ENCODE results near the gene LILRA1. TPM values are rescaled to one million over a fixed set of nuclear protein-coding genes. Genes with fewer than 3 reads are reported as not detected.
"Not testable (repeated sequence)": the region's sequence is repeated elsewhere in the genome, so short reads cannot be mapped to it uniquely, and the experiment has no call there.

LILRA1 gene
- total RNA-seq, 1 donor from 2014 or later, result not detected

DNA sequence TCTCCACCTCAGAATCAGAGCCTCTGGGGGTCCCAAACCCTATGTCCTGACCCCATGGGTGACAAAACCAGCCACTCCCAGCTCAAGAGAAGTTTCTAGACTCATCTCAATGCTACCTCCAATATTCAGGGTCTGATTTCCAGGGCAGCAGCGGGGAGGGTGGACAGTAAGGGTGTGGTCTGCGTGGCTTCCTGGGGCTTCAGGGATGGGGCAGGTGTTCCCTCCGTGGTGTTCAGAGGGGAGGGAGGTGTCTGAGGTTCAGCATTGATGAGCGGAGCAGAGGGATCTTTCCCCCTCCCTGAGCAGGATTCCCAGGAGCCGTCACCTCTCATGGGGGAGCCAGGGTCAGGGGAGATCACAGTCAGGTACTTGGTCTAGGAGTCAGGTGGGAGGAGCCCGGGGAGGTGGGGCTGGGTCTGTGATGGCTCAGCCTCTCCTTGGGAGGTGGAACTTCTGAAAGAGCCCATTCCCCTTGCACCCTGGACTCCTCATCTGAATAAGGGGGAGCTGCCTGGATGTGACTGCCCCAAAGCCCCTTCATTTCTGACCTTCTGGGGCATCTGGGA is 16.9 kb upstream of the LILRA1 start:
- DNase-seq (ENCODE audit: low read depth in 2 of 2), result no peak

GRCh38 chr19:54577334-54577733 is 16.1 kb upstream of the LILRA1 start:
- DNase-seq (ENCODE audit: low read depth in 2 of 2), result no peak

DNA sequence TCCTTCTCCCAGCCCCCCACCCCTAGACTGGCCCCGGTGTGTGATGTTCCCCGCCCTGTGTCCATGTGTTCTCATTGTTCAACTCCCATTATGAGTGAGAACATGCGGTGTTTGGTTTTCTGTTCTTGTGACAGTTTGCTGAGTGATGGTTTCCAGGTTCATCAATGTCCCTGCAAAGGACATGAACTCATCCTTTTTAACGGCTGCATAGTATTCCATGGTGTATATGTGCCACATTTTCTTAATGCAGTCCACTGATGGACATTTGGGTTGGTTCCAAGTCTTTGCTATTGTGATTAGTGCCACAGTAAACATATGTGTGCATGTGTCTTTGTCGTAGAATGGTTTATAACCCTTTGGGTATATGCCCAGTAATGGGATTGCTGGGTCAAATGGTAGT is 15.2 kb upstream of the LILRA1 start:
- DNase-seq (ENCODE audit: low read depth in 2 of 2), result not testable (repeated sequence)

GRCh38 chr19:54586397-54586796 is 7.0 kb upstream of the LILRA1 start:
- DNase-seq (ENCODE audit: low read depth in 2 of 2), result no peak

GRCh38 chr19:54587026-54587425 is 6.4 kb upstream of the LILRA1 start:
- DNase-seq (ENCODE audit: low read depth in 2 of 2), result no peak

DNA sequence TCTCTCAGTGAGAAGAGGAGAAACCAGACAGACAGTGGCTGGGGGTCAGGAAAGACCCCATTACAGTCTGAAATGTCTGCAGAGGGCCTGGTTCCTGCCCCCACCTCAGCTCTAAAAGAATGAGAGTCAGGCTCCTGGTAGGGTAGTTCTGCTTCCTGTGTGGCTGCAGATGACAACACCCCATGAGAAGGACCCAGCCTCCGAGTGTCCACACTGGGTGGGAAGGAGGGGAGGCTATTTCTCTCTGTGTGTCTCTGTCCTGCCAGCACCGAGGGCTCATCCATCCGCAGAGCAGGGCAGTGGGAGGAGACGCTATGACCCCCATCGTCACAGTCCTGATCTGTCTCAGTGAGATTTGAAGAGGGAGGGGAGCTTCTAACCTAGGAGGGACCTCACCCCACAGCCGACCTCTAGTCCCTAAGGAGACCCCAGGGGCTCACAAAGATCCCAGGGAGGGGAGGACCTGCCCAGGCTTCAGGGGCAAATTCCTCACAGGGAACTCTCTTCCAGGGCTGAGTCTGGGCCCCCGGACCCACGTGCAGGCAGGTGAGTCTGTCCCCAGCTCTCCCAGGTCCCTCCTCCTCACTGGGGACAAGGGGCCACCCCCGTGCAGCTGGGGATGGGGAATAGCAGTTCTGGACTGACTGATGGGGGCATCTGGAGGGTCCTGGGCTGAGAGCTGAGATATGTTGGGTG is 647 bp downstream of the LILRA1 start:
- DNase-seq (ENCODE audit: low read depth in 2 of 2), result not testable (repeated sequence)

DNA sequence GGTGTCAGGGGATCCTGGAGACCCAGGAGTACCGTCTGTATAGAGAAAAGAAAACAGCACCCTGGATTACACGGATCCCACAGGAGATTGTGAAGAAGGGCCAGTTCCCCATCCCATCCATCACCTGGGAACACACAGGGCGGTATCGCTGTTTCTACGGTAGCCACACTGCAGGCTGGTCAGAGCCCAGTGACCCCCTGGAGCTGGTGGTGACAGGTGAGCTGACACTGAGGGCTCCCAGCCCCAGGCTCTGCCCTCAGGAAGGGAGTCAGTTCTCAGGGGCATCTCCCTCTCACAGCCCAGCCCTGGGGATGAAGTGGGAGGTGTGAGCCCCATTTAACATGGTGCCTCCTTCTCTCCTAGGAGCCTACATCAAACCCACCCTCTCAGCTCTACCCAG is 1.3 kb downstream of the LILRA1 start:
- DNase-seq (ENCODE audit: low read depth in 2 of 2), result no peak

DNA sequence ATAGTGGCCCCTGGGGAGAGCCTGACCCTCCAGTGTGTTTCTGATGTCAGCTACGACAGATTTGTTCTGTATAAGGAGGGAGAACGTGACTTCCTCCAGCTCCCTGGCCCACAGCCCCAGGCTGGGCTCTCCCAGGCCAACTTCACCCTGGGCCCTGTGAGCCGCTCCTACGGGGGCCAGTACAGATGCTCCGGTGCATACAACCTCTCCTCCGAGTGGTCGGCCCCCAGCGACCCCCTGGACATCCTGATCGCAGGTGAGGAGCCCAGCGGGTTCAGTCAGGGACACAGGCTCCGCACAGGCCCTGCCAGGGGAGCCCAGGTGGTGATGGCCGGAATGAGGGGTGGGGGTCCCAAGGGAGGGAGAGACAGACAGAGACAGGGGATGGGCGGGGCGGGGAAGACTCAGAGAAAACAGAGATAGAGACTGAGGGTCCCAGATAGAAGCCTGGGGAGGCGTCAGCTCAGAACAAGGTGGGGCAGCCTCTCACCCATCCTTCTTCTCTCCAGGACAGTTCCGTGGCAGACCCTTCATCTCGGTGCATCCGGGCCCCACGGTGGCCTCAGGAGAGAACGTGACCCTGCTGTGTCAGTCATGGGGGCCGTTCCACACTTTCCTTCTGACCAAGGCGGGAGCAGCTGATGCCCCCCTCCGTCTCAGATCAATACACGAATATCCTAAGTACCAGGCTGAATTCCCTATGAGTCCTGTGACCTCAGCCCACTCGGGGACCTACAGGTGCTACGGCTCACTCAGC is 2.4 kb downstream of the LILRA1 start:
- not testable (repeated sequence) for DNase-seq (ENCODE audit: low read depth in 2 of 2)

GRCh38 chr19:54600212-54600611 is 6.8 kb downstream of the LILRA1 start:
- DNase-seq (ENCODE audit: low read depth in 2 of 2), result no peak

DNA sequence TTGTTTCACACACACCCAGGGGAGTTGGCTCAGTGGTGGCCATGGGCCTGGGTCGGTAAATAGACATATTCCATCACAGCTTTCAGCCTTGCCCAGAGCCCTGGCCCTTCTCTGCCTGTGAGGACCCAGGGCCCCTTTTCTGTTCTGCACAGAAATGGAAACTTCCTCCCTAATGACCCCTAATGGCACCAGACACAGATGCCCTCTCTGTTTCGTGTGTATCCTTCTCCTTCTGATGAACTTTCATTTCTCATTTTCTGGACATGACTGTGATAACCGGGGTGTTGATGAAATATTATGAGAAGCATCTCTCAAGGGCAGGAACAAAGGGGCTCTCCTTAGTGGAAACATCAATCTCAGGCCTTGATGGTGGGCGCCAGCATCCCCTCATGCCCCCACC is 12.8 kb downstream of the LILRA1 start:
- no peak for DNase-seq (ENCODE audit: low read depth in 2 of 2)

GRCh38 chr19:54606891-54607784 is 13.7 kb downstream of the LILRA1 start:
- no peak for DNase-seq (ENCODE audit: low read depth in 2 of 2)

- DNase-seq (ENCODE audit: low read depth in 2 of 2), result no peak
Observed at GRCh38 chr19:54607785-54608150, 14.3 kb downstream of the LILRA1 start.

GRCh38 chr19:54608205-54608604 is 14.8 kb downstream of the LILRA1 start:
- DNase-seq (ENCODE audit: low read depth in 2 of 2), result no peak

DNA sequence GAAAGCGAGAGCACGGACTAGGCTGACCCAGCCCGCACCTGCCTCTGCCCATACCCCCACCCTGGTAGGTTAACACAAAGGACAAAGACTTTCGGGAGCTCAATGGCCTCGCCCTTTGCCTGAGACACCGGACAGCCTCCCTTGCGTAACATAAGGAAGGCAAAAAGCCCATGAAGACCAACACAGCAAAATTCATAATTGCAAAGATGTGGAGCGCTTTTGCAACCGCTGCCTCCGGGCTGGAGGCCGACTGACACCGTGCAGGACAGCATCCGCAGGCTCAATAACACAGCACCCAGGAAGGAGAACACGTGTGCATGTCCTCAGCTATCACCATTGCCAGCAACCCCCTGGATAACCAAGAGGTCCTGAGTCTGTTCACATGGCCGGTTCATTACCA is 15.4 kb downstream of the LILRA1 start:
- DNase-seq (ENCODE audit: low read depth in 2 of 2), result no peak

GRCh38 chr19:54609356-54609791 is 15.9 kb downstream of the LILRA1 start:
- DNase-seq (ENCODE audit: low read depth in 2 of 2), result no peak

DNA sequence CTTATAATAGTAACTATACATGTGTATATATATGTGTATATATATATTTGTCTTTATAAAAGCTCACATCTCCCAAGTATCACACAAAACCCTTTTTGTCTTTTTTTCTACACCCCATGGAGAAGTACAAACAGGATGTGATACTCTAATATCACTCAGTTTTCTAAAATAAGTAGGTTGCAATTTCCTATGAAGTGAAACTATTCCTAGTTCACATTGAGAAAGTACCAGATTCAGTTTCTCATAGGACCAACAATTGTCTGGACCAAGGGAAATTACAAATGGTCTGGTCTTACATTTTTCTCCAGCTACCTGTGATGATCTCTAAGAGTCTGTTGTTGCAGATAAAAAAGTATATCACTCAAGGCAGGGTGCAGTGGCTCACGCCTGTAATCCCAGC is 19.0 kb downstream of the LILRA1 start:
- no peak for DNase-seq (ENCODE audit: low read depth in 2 of 2)

- DNase-seq (ENCODE audit: low read depth in 2 of 2), result no peak
Observed at GRCh38 chr19:54614726-54615125, 21.3 kb downstream of the LILRA1 start.

GRCh38 chr19:54616057-54616456 is 22.6 kb downstream of the LILRA1 start:
- DNase-seq (ENCODE audit: low read depth in 2 of 2), result no peak

DNA sequence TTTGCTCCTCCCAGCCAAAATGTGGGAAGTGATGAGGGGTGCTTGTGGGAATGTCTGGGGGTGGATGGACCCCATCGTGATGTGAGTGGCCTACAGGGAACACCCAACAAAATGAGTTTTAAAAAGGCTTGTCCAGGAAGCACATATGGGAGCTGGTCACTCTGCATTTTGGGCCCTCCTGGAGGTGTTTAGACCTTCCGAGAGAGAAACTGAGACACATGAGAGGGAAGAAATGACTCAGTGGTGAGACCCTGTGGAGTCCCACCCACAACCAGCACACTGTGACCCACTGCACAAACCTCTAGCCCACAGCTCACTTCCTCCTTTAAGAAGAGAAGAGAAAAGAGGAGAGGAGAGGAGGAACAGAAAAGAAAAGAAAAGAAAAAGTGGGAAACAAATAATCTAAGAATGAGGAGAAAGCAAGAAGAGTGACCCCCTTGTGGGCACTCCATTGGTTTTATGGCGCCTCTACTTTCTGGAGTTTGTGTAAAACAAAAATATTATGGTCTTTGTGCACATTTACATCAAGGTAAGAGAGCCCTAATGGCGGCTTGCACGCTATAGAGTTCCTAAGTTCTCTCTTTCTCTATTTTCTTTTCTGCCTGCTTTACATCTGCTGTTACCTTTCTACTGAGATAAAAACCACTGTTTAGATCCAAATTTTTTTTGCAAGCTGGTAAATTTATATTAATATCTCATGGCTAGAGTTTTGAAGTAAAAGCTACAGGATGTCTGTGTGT is 23.6 kb downstream of the LILRA1 start:
- no peak for DNase-seq (ENCODE audit: low read depth in 2 of 2)

GRCh38 chr19:54620464-54620863 is 27.0 kb downstream of the LILRA1 start:
- DNase-seq (ENCODE audit: low read depth in 2 of 2), result no peak

GRCh38 chr19:54622431-54622830 is 29.0 kb downstream of the LILRA1 start:
- DNase-seq (ENCODE audit: low read depth in 2 of 2), result no peak
